GM12891 (cell line): ENCODE results near the gene ANO7.

Source experiments
- DNase-seq: peaks from one replicate; pipeline ENCODE4 v3.0.0; 2011; ENCODE audit warnings: low spot score; ENCODE audit not compliant: insufficient read length
- FAIRE-seq: peaks from 2 replicates; lab custom pipeline; 2011; peaks lifted over from hg19 to GRCh38; lab: Jason Lieb, UNC
- PAX5 ChIP-seq: IDR thresholded peaks from 2 replicates; pipeline ENCODE4 v1.6.1; 2011; ENCODE audit warnings: low read length, moderate library complexity, mild to moderate bottlenecking; ENCODE audit not compliant: insufficient read depth, severe bottlenecking
- POLR2A ChIP-seq: IDR thresholded peaks from 2 replicates; pipeline ENCODE4 v1.6.1; 2011; ENCODE audit warnings: low read depth, low read length, control low read depth
- POLR2AphosphoS5 ChIP-seq: IDR thresholded peaks from 2 replicates; pipeline ENCODE4 v1.6.1; 2011; ENCODE audit warnings: low read depth, low read length, control low read depth
- POU2F2 ChIP-seq: IDR thresholded peaks from 2 replicates; pipeline ENCODE4 v1.6.1; 2011; ENCODE audit warnings: low read depth, mild to moderate bottlenecking, control low read depth, low read length, moderate library complexity
- SPI1 ChIP-seq: IDR thresholded peaks from 2 replicates; pipeline ENCODE4 v1.6.1; 2011; ENCODE audit warnings: low read depth, low read length, control low read depth
- TAF1 ChIP-seq: IDR thresholded peaks from 2 replicates; pipeline ENCODE4 v1.6.1; 2011; ENCODE audit warnings: low read depth, low read length, control low read depth

The ANO7 gene

DNA sequence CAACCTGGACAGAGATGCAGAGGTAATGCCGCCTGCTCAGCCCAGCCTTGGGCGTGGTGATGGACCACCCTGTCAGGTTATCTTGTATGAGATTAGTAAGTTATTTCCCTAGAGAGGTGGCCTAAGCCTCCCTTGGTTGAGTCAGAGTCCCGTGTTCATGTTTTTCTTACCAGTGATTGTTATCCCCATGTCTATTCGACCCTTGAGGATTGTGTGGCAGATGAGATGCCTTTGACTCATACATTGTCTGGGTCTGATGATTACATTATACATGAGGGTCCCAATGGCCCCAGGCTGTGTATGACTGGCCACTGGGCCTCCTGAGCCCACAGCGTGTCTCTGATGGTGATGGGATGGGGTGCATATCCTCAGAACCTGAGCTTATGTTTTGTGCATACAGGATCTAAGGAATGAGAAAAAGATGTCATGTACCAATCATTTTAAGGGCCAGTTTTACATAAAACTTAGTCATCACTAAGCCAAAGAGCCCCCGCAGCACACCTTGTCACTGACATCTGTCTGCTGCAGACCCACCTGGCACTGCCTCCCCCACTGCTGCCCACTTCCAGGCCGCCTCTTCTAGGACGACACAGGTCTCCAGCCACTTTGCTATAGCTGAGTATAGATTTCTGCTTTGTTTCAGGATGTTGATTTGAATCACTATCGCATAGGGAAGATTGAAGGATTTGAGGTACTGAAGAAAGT, 30.5 kb upstream of the ANO7 start:
- FAIRE-seq (no peak), DNase-seq (no peak)
- TF ChIP-seq POLR2A, result no peak
- TF ChIP-seq POU2F2, result no peak
- TF ChIP-seq TAF1, result no peak
- TF ChIP-seq POLR2AphosphoS5, result no peak
- no peak for TF ChIP-seq PAX5
- TF ChIP-seq SPI1, result no peak

GRCh38 chr2:241158546-241158900, 30.0 kb upstream of the ANO7 start:
- no peak for TF ChIP-seq TAF1
- no peak for TF ChIP-seq SPI1
- TF ChIP-seq POLR2A, result no peak
- no peak for TF ChIP-seq POLR2AphosphoS5
- no peak for TF ChIP-seq PAX5
- TF ChIP-seq POU2F2, result no peak
- DNase-seq (no peak), FAIRE-seq (no peak)

GRCh38 chr2:241159116-241159515, 29.4 kb upstream of the ANO7 start:
- FAIRE-seq (no peak), DNase-seq (no peak)
- TF ChIP-seq SPI1 (no peak), TAF1 (no peak), POLR2AphosphoS5 (no peak), POU2F2 (no peak), PAX5 (no peak), POLR2A (no peak)

GRCh38 chr2:241160318-241160717, 28.2 kb upstream of the ANO7 start:
- FAIRE-seq (no peak), DNase-seq (no peak)
- TF ChIP-seq POU2F2 (no peak), PAX5 (no peak), POLR2AphosphoS5 (no peak), SPI1 (no peak), TAF1 (no peak), POLR2A (no peak)

GRCh38 chr2:241161646-241162281, 26.7 kb upstream of the ANO7 start:
- no peak for FAIRE-seq
- TF ChIP-seq POLR2A, result no peak
- no peak for TF ChIP-seq TAF1
- no peak for TF ChIP-seq POU2F2
- TF ChIP-seq SPI1, result no peak
- TF ChIP-seq PAX5, result no peak
- no peak for TF ChIP-seq POLR2AphosphoS5
- DNase-seq, result no peak

DNA sequence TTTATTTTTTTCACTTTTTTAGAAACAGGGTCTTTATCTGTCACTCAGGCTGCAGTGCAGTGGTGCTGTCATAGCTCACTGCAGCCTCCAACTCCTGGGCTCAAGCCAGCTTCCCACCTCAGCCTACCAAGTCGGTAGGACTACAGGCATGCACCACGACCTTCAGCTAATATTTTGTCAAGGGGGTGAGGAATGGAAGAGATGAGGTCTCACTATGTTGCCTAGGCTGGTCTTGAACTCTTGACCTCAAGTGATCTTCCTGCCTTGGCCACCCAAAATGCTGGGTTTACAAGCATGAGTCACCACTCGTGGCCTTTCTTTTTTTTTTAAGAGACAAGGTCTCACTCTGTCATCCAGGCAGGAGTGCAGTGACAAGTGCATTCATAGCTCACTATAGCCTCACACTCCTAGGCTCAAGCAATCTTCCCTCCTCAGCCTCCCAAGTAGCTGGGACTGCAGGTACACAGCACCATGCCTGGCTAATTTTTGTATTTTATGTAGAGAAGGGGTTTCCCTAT, 24.8 kb upstream of the ANO7 start:
- DNase-seq, result no peak
- TF ChIP-seq POU2F2 (no peak), PAX5 (no peak), POLR2A (no peak), SPI1 (no peak), TAF1 (no peak), POLR2AphosphoS5 (no peak)
- FAIRE-seq, result no peak

- DNase-seq (no peak), FAIRE-seq (no peak)
- TF ChIP-seq TAF1, result no peak
Observed at GRCh38 chr2:241168366-241168765, 20.1 kb upstream of the ANO7 start.

- DNase-seq, result no peak
- no peak for FAIRE-seq
- TF ChIP-seq POLR2A, result no peak
- no peak for TF ChIP-seq SPI1
- TF ChIP-seq POLR2AphosphoS5, result no peak
- no peak for TF ChIP-seq PAX5
Observed at GRCh38 chr2:241173557-241173956, 14.9 kb upstream of the ANO7 start.

DNA sequence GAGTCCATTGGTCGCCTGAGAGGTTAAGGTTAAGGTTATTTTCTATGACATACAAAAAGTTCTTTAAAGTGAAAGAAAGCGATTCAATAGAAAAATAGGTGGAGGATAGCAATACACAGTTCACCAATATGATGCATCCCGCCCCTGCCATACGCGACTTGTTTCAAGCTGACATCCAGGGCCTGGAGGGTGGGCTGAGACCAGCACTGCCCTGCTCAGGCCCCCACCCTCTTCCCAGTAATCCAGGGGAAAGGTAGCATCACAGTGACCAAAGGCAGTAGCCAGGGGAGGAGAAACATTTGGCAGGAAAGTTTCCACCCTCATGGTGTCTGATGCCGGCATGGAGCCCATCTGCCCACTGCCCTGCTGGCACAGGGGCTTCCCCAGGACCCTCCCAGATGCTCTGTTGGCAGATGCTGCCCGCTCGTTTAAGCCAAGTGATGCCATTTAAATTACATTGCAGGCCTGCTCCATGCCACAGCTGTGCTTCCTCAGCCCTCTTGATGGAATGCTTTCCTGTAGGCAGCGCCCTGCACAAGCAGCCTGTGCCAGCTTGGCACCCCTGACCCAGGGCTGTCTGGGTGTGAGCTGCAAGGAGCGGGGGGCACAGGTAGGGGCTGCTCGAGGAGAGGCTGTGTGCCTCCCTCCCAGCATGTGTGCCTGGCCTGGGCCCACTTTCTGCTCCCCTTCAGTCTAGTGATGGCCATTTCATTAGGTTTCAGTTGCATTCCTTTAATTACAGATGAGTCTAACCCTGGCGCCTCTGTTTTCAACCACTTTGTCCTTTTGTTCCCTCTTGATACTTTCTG, 10.7 kb upstream of the ANO7 start:
- no peak for DNase-seq
- TF ChIP-seq TAF1 (no peak), SPI1 (no peak), POU2F2 (no peak), POLR2A (no peak), PAX5 (no peak), POLR2AphosphoS5 (no peak)
- FAIRE-seq, result no peak
